T-helper 1 cell treated with Interleukin-12 subunit alpha and Interleukin-12 subunit beta and Interleukin-4 antibody, amounts not matched to agents 30 ng/mL and 1 ng/mL, for 36 hours (primary cell): ENCODE results near the gene CALML4. TPM values are rescaled to one million over a fixed set of nuclear protein-coding genes. Genes with fewer than 3 reads are reported as not detected.
"Not testable (repeated sequence)": the region's sequence is repeated elsewhere in the genome, so short reads cannot be mapped to it uniquely, and the experiment has no call there.

Experiments used
- intact Hi-C: fragments of 100-400 bp; cut with micrococcal nuclease; formaldehyde crosslinking; loops from one replicate; pipeline ENCODE4 v1.15.1; 2024
- total RNA-seq: library from RNA; stranded (reverse); gene quantifications from 2 replicates; pipeline ENCODE4 v1.2.3, GENCODE V29; 2022

The CALML4 gene
- 15.9 and 16.3 TPM in 2 replicates for total RNA-seq

DNA sequence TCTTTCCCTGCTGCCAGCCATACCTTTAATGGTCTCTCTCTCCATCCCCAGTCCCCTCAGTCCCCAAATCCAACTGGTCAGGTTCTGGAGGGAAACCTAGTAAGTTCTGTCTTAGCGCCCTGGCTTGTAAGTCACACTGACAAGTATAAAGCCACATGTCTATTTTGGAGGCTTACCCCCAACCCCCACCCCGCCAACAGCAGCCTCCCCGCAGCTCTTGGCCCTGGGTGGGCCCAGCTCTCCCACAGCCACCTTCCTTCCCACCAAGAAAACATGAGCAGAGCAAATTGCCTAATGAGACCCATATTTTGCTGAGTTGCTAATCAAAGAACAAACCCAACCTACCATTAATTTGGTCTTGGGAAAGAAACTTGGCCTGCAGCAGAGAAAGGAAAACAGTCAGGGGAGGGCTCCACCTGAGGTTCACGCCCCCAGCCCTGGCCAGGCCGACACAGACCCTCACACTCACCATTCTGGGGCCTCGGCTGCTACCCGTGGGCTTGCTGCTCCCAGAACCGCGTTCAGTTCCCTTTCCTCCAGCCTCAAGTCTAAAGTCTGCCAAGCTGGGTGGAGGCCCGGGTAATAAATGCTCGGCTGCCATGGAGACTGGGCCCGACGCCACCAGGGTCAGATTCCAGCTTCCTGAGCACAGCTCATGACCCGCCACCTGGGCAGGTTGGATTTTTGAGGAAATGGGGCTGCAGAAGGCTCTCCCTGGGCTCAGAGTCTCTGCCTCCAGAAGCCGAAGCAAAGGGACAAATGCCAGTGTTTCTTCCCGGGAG, at the start of gene CALML4:
TSS of gene CALML4 (minus strand) at position 557 of the 782 bp plus-strand sequence. CDS start at position 472, 85 bp downstream.
- intact Hi-C loops, result loop anchor here (5.0 kb wide), 1 partner anchor 363 kb away; the partner anchor contains the start of gene RNU6-1

GRCh38 chr15:68252925-68253534, 47.9 kb upstream of the CALML4 start:
- intact Hi-C loops, result loop anchor here (1.0 to 2.0 kb wide), 8 partner anchors 24 to 421 kb away; partner anchors contain the start of gene CLN6

- intact Hi-C loops, result no loop called here
These were observed 44.1 kb upstream of the CALML4 start for GRCh38 chr15:68249058-68249713.

DNA sequence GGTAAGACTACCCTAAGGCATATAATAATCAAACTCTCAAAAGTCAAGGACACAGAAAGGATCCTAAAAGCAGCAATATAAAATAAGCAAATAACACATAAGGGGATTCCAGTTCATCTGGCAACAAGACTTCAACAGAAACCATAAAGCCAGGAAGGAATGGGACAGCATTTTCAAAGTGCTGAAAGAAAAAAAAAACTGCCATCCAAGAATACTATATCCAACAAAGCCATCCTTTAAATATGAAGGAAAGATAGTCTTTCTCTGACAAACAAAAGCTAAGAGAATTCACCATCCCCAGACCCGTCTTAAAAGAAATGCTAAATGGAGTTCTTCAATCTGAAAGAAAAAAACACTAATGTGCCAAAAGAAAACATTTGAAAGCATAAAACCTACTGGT, 39.1 kb upstream of the CALML4 start:
- intact Hi-C loops, result no loop called here

GRCh38 chr15:68241088-68241935, 36.2 kb upstream of the CALML4 start:
- intact Hi-C loops, result no loop called here

GRCh38 chr15:68239025-68239424, 33.9 kb upstream of the CALML4 start:
- intact Hi-C loops, result no loop called here

DNA sequence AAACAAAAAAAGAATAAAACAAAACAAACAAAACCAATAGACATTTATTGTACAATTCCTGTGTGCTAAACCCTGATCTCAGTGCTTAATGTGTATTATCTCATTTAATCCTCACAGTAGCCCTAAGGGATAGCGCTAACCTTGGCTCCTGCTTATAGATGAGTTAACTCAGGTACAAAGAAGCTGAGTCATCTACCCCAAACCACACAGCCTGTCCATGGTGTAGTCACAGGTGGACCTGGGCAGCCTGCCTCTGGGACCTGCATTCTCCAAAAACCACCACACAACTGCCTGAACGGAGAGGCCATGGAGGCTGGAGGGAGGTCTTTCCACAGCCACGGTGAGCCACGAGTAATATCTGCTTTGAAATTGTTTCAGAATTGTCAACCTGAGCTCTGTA, 29.9 kb upstream of the CALML4 start:
- intact Hi-C loops, result no loop called here

GRCh38 chr15:68234520-68234919, 29.4 kb upstream of the CALML4 start:
- intact Hi-C loops, result not testable (repeated sequence)

DNA sequence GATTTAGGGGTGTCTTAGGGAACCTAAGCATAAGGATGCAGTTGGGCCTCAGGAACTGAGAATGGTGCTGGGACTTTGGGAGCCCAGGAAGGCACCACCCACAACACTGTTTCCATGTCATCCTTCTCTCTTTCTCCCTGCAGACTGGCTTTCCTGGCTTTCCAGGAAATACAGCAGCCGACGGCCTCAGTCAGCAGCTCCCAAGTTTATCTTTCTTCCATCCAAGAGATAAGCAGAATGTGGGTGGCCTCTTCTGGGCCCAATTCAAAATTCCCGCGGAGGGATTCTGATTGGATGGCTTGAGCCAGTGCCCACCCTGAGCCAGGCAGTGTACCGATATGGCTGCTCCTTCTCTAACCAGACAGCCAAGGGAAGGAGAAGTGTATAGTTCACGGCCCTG, 28.9 kb upstream of the CALML4 start:
- intact Hi-C loops, result no loop called here

- intact Hi-C loops, result no loop called here
These were observed 27.8 kb upstream of the CALML4 start for GRCh38 chr15:68232937-68233336.

DNA sequence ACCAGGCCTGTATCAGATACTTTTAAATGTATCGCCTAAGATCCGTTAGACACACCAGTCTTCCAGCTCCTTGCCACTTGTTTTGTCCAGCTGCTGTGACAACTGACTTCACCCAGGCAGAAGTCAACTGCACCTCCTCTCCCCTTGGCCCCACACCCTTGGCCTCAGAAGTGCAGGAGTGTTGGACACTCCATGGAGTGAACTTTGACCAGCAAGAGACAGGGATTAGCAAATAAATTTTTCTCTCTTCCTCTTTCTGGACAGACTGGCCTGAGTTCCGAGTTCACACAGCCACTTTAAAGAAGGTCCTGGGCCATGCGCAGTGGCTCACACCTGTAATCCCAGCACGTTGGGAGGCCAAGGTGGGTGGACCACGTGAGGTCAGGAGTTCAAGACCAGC, 27.3 kb upstream of the CALML4 start:
- intact Hi-C loops, result no loop called here

DNA sequence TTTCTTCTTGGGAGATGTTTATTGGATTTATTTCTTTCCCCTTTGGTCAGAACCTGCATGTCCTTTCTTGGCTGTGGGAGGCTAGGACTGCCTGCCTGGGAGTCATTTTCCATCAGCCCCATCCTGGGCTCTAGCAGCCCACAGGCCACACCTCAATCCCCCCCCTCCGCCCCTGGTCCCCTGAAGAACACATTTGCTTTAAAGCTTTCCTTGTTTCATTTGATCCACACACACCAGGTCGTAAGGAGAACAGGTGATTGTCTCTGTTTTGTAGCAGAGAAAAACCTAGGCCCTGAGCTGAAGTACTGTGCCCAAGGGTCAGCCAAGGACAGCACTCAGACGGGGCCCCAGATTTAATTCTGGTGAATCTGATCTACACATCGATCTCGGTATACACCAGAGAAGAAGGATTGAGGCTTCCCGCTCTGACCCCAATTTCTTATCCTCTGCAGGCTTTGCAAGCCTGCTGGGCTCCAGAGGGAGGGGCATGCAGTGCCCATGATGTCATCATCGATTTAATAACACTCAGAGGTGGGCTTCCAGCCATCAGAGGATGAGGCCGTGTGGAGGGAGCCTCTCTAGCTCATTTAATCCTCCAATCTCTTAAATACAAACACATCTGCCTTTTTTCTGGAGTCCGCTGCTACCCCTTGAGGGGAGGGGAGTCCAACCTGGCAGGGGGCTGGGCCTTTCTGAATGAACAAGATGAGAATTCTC, 26.1 kb upstream of the CALML4 start:
- intact Hi-C loops, result loop anchor here (2.0 kb wide), 1 partner anchor 368 kb away; no protein-coding TSS in a partner anchor

GRCh38 chr15:68230157-68231100, 25.3 kb upstream of the CALML4 start:
- intact Hi-C loops, result loop anchor here (1.0 to 2.0 kb wide), 2 partner anchors 176 to 368 kb away; partner anchors contain the start of gene PIAS1

DNA sequence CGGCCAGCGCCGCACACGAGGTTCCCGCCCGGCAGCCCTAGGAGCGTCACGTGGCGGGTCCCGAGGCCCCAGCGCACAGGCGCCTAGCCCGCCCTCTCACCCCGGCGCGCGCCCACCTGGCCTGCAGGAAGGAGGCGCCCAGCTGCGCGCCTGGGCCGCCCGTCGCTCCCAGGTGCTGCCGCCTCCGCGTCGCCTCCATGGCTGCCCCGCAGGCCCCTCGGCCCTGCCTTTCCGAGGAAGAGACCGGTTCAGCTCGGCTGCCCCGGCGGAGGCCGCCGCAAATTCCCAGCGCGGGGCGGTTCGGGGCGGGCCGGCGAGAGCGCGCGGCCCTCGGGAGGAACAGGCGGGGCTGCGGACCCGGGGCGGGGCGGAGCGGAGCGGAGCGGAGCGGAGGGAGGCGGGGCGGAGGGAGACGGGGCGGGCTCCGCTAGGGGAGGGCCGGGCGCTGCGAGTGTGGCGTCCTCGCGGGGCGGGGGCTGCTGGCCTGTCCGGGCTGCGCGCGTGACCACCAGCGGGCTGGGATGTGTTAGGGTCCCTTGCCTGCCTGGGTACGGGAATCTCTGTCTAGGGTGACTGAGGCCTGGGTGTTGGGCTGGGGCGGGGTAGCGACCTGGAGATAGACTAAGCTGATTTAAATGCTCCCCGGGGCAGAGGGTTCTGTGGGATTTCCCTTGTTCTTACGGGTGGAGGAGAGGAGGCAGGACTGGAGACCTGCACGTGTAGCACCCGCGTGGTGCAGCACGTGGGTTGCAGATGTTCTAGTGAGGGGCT, 24.4 kb upstream of the CALML4 start, which contains the start of gene CLN6:
TSS of gene CLN6 (minus strand) at position 343 of the 771 bp plus-strand sequence. CDS start at position 199, 144 bp downstream.
- intact Hi-C loops, result loop anchor here (1.0 to 2.0 kb wide), 6 partner anchors 21 to 389 kb away; partner anchors contain the start of genes FEM1B, PIAS1 and RNU6-1

DNA sequence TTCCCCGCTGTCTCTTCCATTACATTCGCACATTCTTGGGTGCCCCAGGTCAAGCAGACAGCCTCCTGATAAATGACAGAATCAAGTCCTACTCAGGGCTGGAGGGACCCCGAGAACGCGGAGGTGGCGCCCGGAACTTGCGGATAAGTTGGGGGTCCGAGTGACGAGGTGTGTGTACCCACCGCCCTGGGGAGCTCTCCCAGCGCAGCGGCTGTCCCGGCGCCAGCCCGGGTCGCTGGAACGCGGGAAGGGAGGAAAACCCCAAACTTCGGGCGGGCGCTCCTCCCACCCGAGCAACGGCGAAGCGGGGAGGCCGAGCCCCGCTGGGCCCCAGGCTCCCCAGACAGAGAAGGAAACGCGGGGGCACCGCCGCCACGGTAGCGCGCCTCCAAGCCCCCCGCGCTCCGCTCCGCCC, 23.8 kb upstream of the CALML4 start:
- intact Hi-C loops, result loop anchor here (1.0 to 2.0 kb wide), 4 partner anchors 20 to 389 kb away; partner anchors contain the start of genes FEM1B and RNU6-1

DNA sequence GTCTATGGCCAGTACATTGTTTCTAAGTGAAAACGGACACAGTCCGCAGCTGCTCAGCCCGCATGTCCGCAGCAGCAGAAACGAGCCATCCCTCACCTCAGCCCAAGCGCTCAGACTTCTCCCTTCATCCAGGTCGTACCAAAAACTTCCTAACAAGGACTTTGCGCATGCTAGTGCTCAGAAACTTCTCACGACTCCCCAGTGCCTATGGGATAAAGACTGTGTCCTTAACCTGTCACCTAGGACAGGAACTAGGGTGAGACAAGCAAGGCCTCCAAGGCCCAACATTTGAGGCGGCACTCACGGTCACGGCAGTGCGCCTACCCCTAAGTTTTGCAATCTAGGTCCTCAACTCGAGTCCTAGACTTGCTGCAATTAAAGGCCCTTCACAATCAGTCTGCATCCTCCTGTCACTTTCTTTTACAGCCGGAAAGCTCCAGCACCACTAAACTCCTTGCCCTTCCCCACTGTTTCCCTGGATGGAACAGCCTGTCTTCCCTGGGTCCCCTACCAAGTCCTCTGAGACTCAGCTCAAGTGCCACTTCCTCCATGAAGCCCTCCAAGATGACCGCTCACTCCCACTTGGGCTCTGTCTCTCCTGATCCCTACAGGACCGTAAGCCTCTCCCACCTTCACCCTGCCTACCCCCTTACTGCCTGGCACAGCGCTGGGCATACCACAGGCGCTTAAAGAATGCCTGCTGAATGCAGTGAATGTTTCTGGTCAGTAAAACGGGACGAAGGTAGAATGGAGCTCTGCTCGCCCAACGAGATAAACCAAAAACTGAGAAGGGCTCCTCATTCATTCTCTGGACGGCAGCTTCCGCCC, 23.2 kb upstream of the CALML4 start:
- intact Hi-C loops, result loop anchor here (2.0 kb wide), 2 partner anchors 20 to 24 kb away; no protein-coding TSS in a partner anchor

GRCh38 chr15:68227643-68228142, 22.6 kb upstream of the CALML4 start:
- intact Hi-C loops, result loop anchor here (2.0 kb wide), 2 partner anchors 19 to 25 kb away; no protein-coding TSS in a partner anchor
